NCI-H446 (cell line): ENCODE measurements around the gene RAD23A.

ENCODE experiments used
- DNase-seq, 2 experiments: peaks; one replicate each; lab custom pipeline; 2025; lab: John Stamatoyannopoulos, UW

The RAD23A gene

GRCh38 chr19:12984683-12985048 lies 39.0 kb downstream of the RAD23A start:
- no peak for DNase-seq

GRCh38 chr19:12985049-12985776 lies 39.6 kb downstream of the RAD23A start:
- DNase-seq, result no peak

GRCh38 chr19:12986726-12987125 lies 41.1 kb downstream of the RAD23A start:
- DNase-seq, result no peak

- no peak for DNase-seq
Observed at GRCh38 chr19:12987190-12987589, 41.5 kb downstream of the RAD23A start.

- DNase-seq, result no peak
Observed at GRCh38 chr19:12987781-12988180, 42.1 kb downstream of the RAD23A start.

GRCh38 chr19:12990431-12990830 lies 44.8 kb downstream of the RAD23A start:
- DNase-seq, result no peak

GRCh38 chr19:12990853-12991252 lies 45.2 kb downstream of the RAD23A start:
- DNase-seq, result no peak

- no peak for DNase-seq
Observed at GRCh38 chr19:12991296-12991695, 45.6 kb downstream of the RAD23A start.

GRCh38 chr19:12992729-12993128 lies 47.1 kb downstream of the RAD23A start:
- no peak for DNase-seq

- no peak for DNase-seq
Observed at GRCh38 chr19:12993562-12993961, 47.9 kb downstream of the RAD23A start.

- DNase-seq, result no peak
Observed at GRCh38 chr19:12994701-12995595, 49.3 kb downstream of the RAD23A start, which contains the start of gene NFIX. TSS of gene NFIX (plus strand) at chr19:12995475. CDS start at chr19:12995838, 363 bp downstream.

- no peak for DNase-seq
Observed at GRCh38 chr19:12995596-12996405, 50.1 kb downstream of the RAD23A start.

- no peak for DNase-seq
Observed at GRCh38 chr19:12996406-12997094, 50.9 kb downstream of the RAD23A start.

- no peak for DNase-seq
Observed at GRCh38 chr19:12997179-12997966, 51.7 kb downstream of the RAD23A start.

GRCh38 chr19:12997967-12998940 lies 52.6 kb downstream of the RAD23A start:
- DNase-seq, result no peak

GRCh38 chr19:13001166-13001501 lies 55.5 kb downstream of the RAD23A start:
- DNase-seq, result no peak

- DNase-seq, result no peak
Observed at GRCh38 chr19:13001502-13002165, 56.0 kb downstream of the RAD23A start.

- DNase-seq, result peak; percentile 91 to 92
Observed at GRCh38 chr19:13002166-13002898, 56.7 kb downstream of the RAD23A start.

- no peak for DNase-seq
Observed at GRCh38 chr19:13003081-13003480, 57.4 kb downstream of the RAD23A start.
